Measurements from ENCODE around the gene METTL22. TPM values are rescaled to one million over a fixed set of nuclear protein-coding genes. Genes with fewer than 3 reads are reported as not detected.
"Not testable (repeated sequence)": the region's sequence is repeated elsewhere in the genome, so short reads cannot be mapped to it uniquely, and the experiment has no call there.

METTL22 gene
- total RNA-seq, 1 donor from 2014 or later: 49.6 TPM

GRCh38 chr16:8647721-8648318, 26.3 kb downstream of the METTL22 start:
- Mint-ChIP-seq H3K4me3 (no peak overlapping the region), H3K27me3 (no peaks in the 10 kb centered on the region), H3K36me3 (ENCODE audit: low read depth) (peaks cover 57% of the 10 kb centered on the region), H3K4me1 (peaks cover 10% of the 10 kb centered on the region), H3K27ac (no peak overlapping the region), H3K9me3 (no peaks in the 10 kb centered on the region)
- POLR2A ChIA-PET: no interaction called here
- TF ChIP-seq, protein P1, sequence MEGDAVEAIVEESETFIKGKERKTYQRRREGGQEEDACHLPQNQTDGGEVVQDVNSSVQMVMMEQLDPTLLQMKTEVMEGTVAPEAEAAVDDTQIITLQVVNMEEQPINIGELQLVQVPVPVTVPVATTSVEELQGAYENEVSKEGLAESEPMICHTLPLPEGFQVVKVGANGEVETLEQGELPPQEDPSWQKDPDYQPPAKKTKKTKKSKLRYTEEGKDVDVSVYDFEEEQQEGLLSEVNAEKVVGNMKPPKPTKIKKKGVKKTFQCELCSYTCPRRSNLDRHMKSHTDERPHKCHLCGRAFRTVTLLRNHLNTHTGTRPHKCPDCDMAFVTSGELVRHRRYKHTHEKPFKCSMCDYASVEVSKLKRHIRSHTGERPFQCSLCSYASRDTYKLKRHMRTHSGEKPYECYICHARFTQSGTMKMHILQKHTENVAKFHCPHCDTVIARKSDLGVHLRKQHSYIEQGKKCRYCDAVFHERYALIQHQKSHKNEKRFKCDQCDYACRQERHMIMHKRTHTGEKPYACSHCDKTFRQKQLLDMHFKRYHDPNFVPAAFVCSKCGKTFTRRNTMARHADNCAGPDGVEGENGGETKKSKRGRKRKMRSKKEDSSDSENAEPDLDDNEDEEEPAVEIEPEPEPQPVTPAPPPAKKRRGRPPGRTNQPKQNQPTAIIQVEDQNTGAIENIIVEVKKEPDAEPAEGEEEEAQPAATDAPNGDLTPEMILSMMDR (IDR thresholded peaks at IDR 0.05): no peak
- intact Hi-C loops (cut with micrococcal nuclease): no loop called here
- DNase-seq (no peak), ATAC-seq (ENCODE audit: low read depth) (no peak)
- CTCF ChIA-PET: no interaction called here

DNA sequence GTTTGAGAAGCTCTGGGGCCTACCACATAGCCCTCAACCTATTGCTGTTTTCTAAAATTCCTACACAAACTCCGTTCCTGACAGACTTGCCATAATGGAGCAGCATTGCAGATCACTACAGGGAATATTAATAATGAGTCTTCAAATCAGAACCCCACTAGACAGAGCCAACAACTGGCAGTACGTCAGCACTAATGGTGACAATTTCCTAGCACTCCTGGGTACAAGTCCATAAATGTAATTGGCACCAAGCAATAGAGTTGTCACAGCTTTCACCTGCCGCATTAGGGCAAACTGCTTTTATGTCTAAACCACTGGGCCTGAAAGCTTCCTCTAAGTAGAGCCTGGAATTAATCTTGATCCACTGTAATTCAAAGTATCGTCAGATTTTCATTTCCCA, 27.4 kb downstream of the METTL22 start:
- Mint-ChIP-seq H3K27me3 (no peaks in the 10 kb centered on the region), H3K27ac (no peak overlapping the region), H3K36me3 (ENCODE audit: low read depth) (peaks cover 46% of the 10 kb centered on the region), H3K4me3 (no peak overlapping the region), H3K9me3 (no peaks in the 10 kb centered on the region), H3K4me1 (peaks cover 10% of the 10 kb centered on the region)
- ChIA-PET POLR2A (no interaction called here), CTCF (no interaction called here)
- DNase-seq (no peak), ATAC-seq (ENCODE audit: low read depth) (no peak)
- intact Hi-C loops (cut with micrococcal nuclease): no loop called here
- TF ChIP-seq, protein P1 (IDR thresholded peaks at IDR 0.05): no peak

- no peak overlapping the region for H3K27ac Mint-ChIP-seq
- H3K36me3 Mint-ChIP-seq (ENCODE audit: low read depth): peaks cover 35% of the 10 kb centered on the region
- intact Hi-C loops (cut with micrococcal nuclease): no loop called here
- H3K4me3 Mint-ChIP-seq: no peak overlapping the region
- DNase-seq: no peak
- ChIA-PET CTCF (no interaction called here), POLR2A (no interaction called here)
- TF ChIP-seq, protein P1 (IDR thresholded peaks at IDR 0.05): no peak
- H3K9me3 Mint-ChIP-seq: no peaks in the 10 kb centered on the region
- ATAC-seq (ENCODE audit: low read depth): no peak
- peaks cover 3% of the 10 kb centered on the region for H3K4me1 Mint-ChIP-seq
- no peaks in the 10 kb centered on the region for H3K27me3 Mint-ChIP-seq
Observed at GRCh38 chr16:8649829-8650554, 28.5 kb downstream of the METTL22 start.

DNA sequence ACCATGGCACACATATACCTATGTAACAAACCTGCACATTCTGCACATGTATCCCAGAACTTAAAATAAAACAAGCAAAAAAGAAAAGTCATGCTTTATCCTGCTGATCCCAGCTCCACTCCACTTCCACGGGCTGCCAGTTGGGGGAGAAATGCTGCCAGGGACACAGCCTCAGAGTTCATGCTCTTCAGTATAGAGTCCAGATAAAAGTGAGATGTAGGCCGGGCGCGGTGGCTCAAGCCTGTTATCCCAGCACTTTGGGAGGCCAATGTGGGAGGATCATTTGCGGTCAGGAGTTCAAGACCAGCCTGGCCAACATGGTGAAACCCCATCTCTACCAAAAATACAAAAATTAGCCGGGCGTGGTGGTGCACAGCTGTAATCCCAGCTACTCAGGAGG, 30.5 kb downstream of the METTL22 start:
- POLR2A ChIA-PET; intact Hi-C loops (cut with micrococcal nuclease): not testable (repeated sequence)

GRCh38 chr16:8655184-8655717, 33.8 kb downstream of the METTL22 start:
- no peaks in the 10 kb centered on the region for H3K9me3 Mint-ChIP-seq
- POLR2A ChIA-PET: no interaction called here
- no peak for ATAC-seq (ENCODE audit: low read depth)
- intact Hi-C loops (cut with micrococcal nuclease): loop anchor here (5.0 kb wide), 1 partner anchor 88 kb away; no protein-coding TSS in a partner anchor
- no peak overlapping the region for H3K4me3 Mint-ChIP-seq
- TF ChIP-seq, protein P1 (IDR thresholded peaks at IDR 0.05): no peak
- DNase-seq: no peak
- H3K27ac Mint-ChIP-seq: no peak overlapping the region
- H3K36me3 Mint-ChIP-seq (ENCODE audit: low read depth): peaks cover 2% of the 10 kb centered on the region
- H3K27me3 Mint-ChIP-seq: no peaks in the 10 kb centered on the region
- H3K4me1 Mint-ChIP-seq: peaks cover 5% of the 10 kb centered on the region
- CTCF ChIA-PET: no interaction called here

More for the DNA sequence above, 30.5 kb downstream of the METTL22 start:
- H3K27ac Mint-ChIP-seq; CTCF ChIA-PET; H3K4me3 Mint-ChIP-seq; H3K9me3 Mint-ChIP-seq; DNase-seq; H3K27me3 Mint-ChIP-seq; ATAC-seq (ENCODE audit: low read depth); H3K4me1 Mint-ChIP-seq: not testable (repeated sequence)
- H3K36me3 Mint-ChIP-seq (ENCODE audit: low read depth): peaks cover 17% of the 10 kb centered on the region
